ENCODE measurements around the gene SEPTIN10. TPM values are rescaled to one million over a fixed set of nuclear protein-coding genes. Genes with fewer than 3 reads are reported as not detected.

The SEPTIN10 gene
- total RNA-seq, 2 donors from 2014 or later = 44.9 to 46.5 TPM

GRCh38 chr2:109594246-109594885, 19.4 kb downstream of the SEPTIN10 start:
- H3K4me1 ChIP-seq = no peaks in the 10 kb centered on the region
- intact Hi-C loops (cut with DNase I) = no loop called here
- TF ChIP-seq CTCF (IDR thresholded peaks at IDR 0.05) (no peak), POLR2A (IDR thresholded peaks at IDR 0.05) (no peak)
- no peaks in the 10 kb centered on the region for H3K36me3 ChIP-seq (replicated peaks in 1 of 2; ENCODE audit: insufficient read depth in 1 of 2, low read depth in 2 of 2)
- no peak for DNase-seq
- no peaks in the 10 kb centered on the region for H3K9me3 ChIP-seq
- H3K27me3 ChIP-seq = no peaks in the 10 kb centered on the region
- H3K4me3 ChIP-seq = no peak overlapping the region
- WGBS, 2 donors = 85 to 89% methylated on average over 16 of the region's 16 CpGs
- no peak for ATAC-seq
- H3K27ac ChIP-seq = no peak overlapping the region

GRCh38 chr2:109592905-109593304, 20.9 kb downstream of the SEPTIN10 start:
- TF ChIP-seq CTCF (IDR thresholded peaks at IDR 0.05) = no peak
- TF ChIP-seq POLR2A (IDR thresholded peaks at IDR 0.05) = no peak
- DNase-seq (no peak), ATAC-seq (no peak)
- H3K4me1 ChIP-seq = no peaks in the 10 kb centered on the region
- 94 to 96% methylated on average over 3 of the region's 3 CpGs for WGBS, 2 donors
- H3K9me3 ChIP-seq = no peaks in the 10 kb centered on the region
- no peaks in the 10 kb centered on the region for H3K27me3 ChIP-seq
- no peak overlapping the region for H3K27ac ChIP-seq
- intact Hi-C loops (cut with DNase I) = no loop called here
- no peaks in the 10 kb centered on the region for H3K36me3 ChIP-seq (replicated peaks in 1 of 2; ENCODE audit: insufficient read depth in 1 of 2, low read depth in 2 of 2)
- H3K4me3 ChIP-seq = no peak overlapping the region

GRCh38 chr2:109591206-109591605, 22.6 kb downstream of the SEPTIN10 start:
- DNase-seq (no peak), ATAC-seq (no peak)
- no peak overlapping the region for H3K4me3 ChIP-seq
- H3K36me3 ChIP-seq (replicated peaks in 1 of 2; ENCODE audit: insufficient read depth in 1 of 2, low read depth in 2 of 2) = no peaks in the 10 kb centered on the region
- no peaks in the 10 kb centered on the region for H3K27me3 ChIP-seq
- no peaks in the 10 kb centered on the region for H3K4me1 ChIP-seq
- no peak overlapping the region for H3K27ac ChIP-seq
- TF ChIP-seq CTCF (IDR thresholded peaks at IDR 0.05) (no peak), POLR2A (IDR thresholded peaks at IDR 0.05) (no peak)
- no peaks in the 10 kb centered on the region for H3K9me3 ChIP-seq
- intact Hi-C loops (cut with DNase I) = no loop called here

- ATAC-seq (no peak), DNase-seq (no peak)
- H3K4me1 ChIP-seq = no peaks in the 10 kb centered on the region
- no peaks in the 10 kb centered on the region for H3K27me3 ChIP-seq
- no peak overlapping the region for H3K4me3 ChIP-seq
- no peaks in the 10 kb centered on the region for H3K36me3 ChIP-seq (replicated peaks in 1 of 2; ENCODE audit: insufficient read depth in 1 of 2, low read depth in 2 of 2)
- intact Hi-C loops (cut with DNase I) = no loop called here
- H3K9me3 ChIP-seq = no peaks in the 10 kb centered on the region
- no peak overlapping the region for H3K27ac ChIP-seq
- TF ChIP-seq POLR2A (IDR thresholded peaks at IDR 0.05) (no peak), CTCF (IDR thresholded peaks at IDR 0.05) (no peak)
Observed at GRCh38 chr2:109586687-109587086, 27.1 kb downstream of the SEPTIN10 start.

All from body of pancreas (tissue), 4 donors.